Measurements from ENCODE around the gene AFF3. TPM values are rescaled to one million over a fixed set of nuclear protein-coding genes. Genes with fewer than 3 reads are reported as not detected.

The AFF3 gene
- polyA plus RNA-seq, 1 donor (not counting 4 experiments of a cell fraction or from before 2014, with no cell fraction given) = not detected

GRCh38 chr2:99624677-99625076 is 517.7 kb downstream of the AFF3 start:
- Histone ChIP-seq H2AFZ (ENCODE audit: control insufficient read depth, low read length) (no peak overlapping the region), H3K27me3 (ENCODE audit: control insufficient read depth, extremely low read depth, insufficient read depth, low read length) (peaks cover 8% of the 10 kb centered on the region), H3K9me3 (ENCODE audit: control insufficient read depth, low read depth, low read length) (no peaks in the 10 kb centered on the region), H4K20me1 (ENCODE audit: control insufficient read depth, extremely low read depth, insufficient read depth, low read length) (no peaks in the 10 kb centered on the region), H3K79me2 (ENCODE audit: control insufficient read depth, insufficient read depth, low read length) (no peaks in the 10 kb centered on the region), H3K4me3 (ENCODE audit: control insufficient read depth in 2 of 3, extremely low read depth in 1 of 3, insufficient read depth in 2 of 3, low read depth in 1 of 3, low read length in 3 of 3) (no peak overlapping the region), H3K36me3 (ENCODE audit: control insufficient read depth in 2 of 2, extremely low read depth in 1 of 2, insufficient read depth in 2 of 2, low read length in 2 of 2) (no peaks in the 10 kb centered on the region), H3K27ac (ENCODE audit: control insufficient read depth, insufficient read depth, low read length) (no peak overlapping the region), H3K4me2 (ENCODE audit: control insufficient read depth, extremely low read depth, insufficient read depth, low read depth, low read length) (no peak overlapping the region), H3K9me1 (ENCODE audit: control insufficient read depth, extremely low read depth, insufficient read depth, low read length) (no peaks in the 10 kb centered on the region), H3K9ac (ENCODE audit: control insufficient read depth, extremely low read depth, insufficient read depth, low read length) (no peak overlapping the region), H3K4me1 (ENCODE audit: control insufficient read depth, extremely low read depth, insufficient read depth, low read length) (no peaks in the 10 kb centered on the region)
- FAIRE-seq (no peak), DNase-seq (ENCODE audit: low read depth, low spot score) (no peak)
- dilution Hi-C loops (cut with MboI; ENCODE audit: extremely low pct_ligation_motif_present, low sequenced_read_pairs) = no loop called here
- TF ChIP-seq EZH2 (IDR thresholded peaks at IDR 0.05; ENCODE audit: low read length) (no peak), CTCF (optimal IDR thresholded peaks at IDR 0.05 in 1 of 3, IDR thresholded peaks at IDR 0.05 in 1 of 3, conservative IDR thresholded peaks at IDR 0.05 in 1 of 3; ENCODE audit: extremely low read depth in 1 of 3, insufficient read depth in 2 of 3, low read length in 3 of 3) (no peak)

GRCh38 chr2:99623613-99624012 is 518.8 kb downstream of the AFF3 start:
- no peak overlapping the region for H3K27ac ChIP-seq (ENCODE audit: control insufficient read depth, insufficient read depth, low read length)
- dilution Hi-C loops (cut with MboI; ENCODE audit: extremely low pct_ligation_motif_present, low sequenced_read_pairs) = no loop called here
- no peaks in the 10 kb centered on the region for H3K4me1 ChIP-seq (ENCODE audit: control insufficient read depth, extremely low read depth, insufficient read depth, low read length)
- no peaks in the 10 kb centered on the region for H3K9me1 ChIP-seq (ENCODE audit: control insufficient read depth, extremely low read depth, insufficient read depth, low read length)
- H3K4me2 ChIP-seq (ENCODE audit: control insufficient read depth, extremely low read depth, insufficient read depth, low read depth, low read length) = no peak overlapping the region
- H2AFZ ChIP-seq (ENCODE audit: control insufficient read depth, low read length) = no peak overlapping the region
- FAIRE-seq (no peak), DNase-seq (ENCODE audit: low read depth, low spot score) (no peak)
- no peaks in the 10 kb centered on the region for H3K36me3 ChIP-seq (ENCODE audit: control insufficient read depth in 2 of 2, extremely low read depth in 1 of 2, insufficient read depth in 2 of 2, low read length in 2 of 2)
- H3K9me3 ChIP-seq (ENCODE audit: control insufficient read depth, low read depth, low read length) = no peaks in the 10 kb centered on the region
- no peaks in the 10 kb centered on the region for H3K79me2 ChIP-seq (ENCODE audit: control insufficient read depth, insufficient read depth, low read length)
- no peak overlapping the region for H3K4me3 ChIP-seq (ENCODE audit: control insufficient read depth in 2 of 3, extremely low read depth in 1 of 3, insufficient read depth in 2 of 3, low read depth in 1 of 3, low read length in 3 of 3)
- TF ChIP-seq EZH2 (IDR thresholded peaks at IDR 0.05; ENCODE audit: low read length) (no peak), CTCF (optimal IDR thresholded peaks at IDR 0.05 in 1 of 3, IDR thresholded peaks at IDR 0.05 in 1 of 3, conservative IDR thresholded peaks at IDR 0.05 in 1 of 3; ENCODE audit: extremely low read depth in 1 of 3, insufficient read depth in 2 of 3, low read length in 3 of 3) (no peak)
- H3K9ac ChIP-seq (ENCODE audit: control insufficient read depth, extremely low read depth, insufficient read depth, low read length) = no peak overlapping the region
- no peaks in the 10 kb centered on the region for H4K20me1 ChIP-seq (ENCODE audit: control insufficient read depth, extremely low read depth, insufficient read depth, low read length)
- H3K27me3 ChIP-seq (ENCODE audit: control insufficient read depth, extremely low read depth, insufficient read depth, low read length) = peaks cover 8% of the 10 kb centered on the region

Measured in keratinocyte (primary cell).